Vagina (tissue), 2 donors: Measurements from ENCODE around the gene WDR81.

ENCODE experiments used
- POLR2A ChIP-seq, 2 donors: fragments of 450-650 bp; IDR thresholded peaks; one replicate each; pipeline ENCODE4 v1.6.1; 2017; ENCODE audit warnings: antibody characterized with exemption in 2 of 2, mild to moderate bottlenecking in 2 of 2, moderate library complexity in 2 of 2
- POLR2AphosphoS5 ChIP-seq, 2 donors: sonication (generic); formaldehyde crosslinking; IDR thresholded peaks; one replicate each; pipeline ENCODE4 v1.9.0; 2017; ENCODE audit warnings: antibody characterized with exemption in 2 of 2, mild to moderate bottlenecking in 2 of 2, low read depth in 1 of 2; ENCODE audit not compliant: insufficient read depth in 1 of 2
- TF ChIP-seq, protein P1 (sequence below), 3 experiments: fragments of 450-650 bp in 2 of 3; fragments of 200-600 bp in 1 of 3; sonication (generic) in 1 of 3; IDR thresholded peaks; one replicate each; pipeline ENCODE4 v1.5.1; 2017 to 2019; ENCODE audit warnings: antibody characterized with exemption in 3 of 3, mild to moderate bottlenecking in 2 of 3, moderate library complexity in 2 of 3

DNA sequence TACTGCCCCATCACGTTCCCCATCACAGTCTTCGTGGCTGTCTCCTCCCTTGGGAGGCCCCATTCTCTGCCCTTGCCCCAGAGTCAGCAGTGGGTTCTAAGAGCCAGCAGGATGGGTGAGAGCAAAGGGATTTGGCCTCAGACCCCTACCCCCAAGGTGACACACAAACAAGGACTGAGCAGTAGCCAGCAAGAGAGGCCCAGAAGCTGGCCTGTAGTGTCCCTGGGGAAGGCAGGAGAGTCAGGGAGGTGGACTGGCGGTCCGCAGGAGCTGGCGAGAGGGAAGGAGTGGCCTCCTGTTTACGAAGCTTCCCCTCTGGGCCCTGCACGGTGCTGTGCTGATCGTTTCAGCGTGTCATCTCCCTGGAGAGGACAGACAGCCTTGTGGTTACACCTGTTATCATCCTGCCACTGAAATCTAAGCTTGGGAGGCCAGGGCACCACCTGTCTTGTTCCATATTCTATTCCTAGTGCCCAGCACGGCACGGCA lies 8.4 kb downstream of the WDR81 start:
- TF ChIP-seq POLR2AphosphoS5 (IDR thresholded peaks at IDR 0.05; ENCODE audit: insufficient read depth in 1 of 2, low read depth in 1 of 2) (no peak), POLR2A (IDR thresholded peaks at IDR 0.05) (no peak)
- TF ChIP-seq, protein P1, sequence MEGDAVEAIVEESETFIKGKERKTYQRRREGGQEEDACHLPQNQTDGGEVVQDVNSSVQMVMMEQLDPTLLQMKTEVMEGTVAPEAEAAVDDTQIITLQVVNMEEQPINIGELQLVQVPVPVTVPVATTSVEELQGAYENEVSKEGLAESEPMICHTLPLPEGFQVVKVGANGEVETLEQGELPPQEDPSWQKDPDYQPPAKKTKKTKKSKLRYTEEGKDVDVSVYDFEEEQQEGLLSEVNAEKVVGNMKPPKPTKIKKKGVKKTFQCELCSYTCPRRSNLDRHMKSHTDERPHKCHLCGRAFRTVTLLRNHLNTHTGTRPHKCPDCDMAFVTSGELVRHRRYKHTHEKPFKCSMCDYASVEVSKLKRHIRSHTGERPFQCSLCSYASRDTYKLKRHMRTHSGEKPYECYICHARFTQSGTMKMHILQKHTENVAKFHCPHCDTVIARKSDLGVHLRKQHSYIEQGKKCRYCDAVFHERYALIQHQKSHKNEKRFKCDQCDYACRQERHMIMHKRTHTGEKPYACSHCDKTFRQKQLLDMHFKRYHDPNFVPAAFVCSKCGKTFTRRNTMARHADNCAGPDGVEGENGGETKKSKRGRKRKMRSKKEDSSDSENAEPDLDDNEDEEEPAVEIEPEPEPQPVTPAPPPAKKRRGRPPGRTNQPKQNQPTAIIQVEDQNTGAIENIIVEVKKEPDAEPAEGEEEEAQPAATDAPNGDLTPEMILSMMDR (IDR thresholded peaks at IDR 0.05): no peak
